ENCODE results near the gene ZNF688. TPM values are rescaled to one million over a fixed set of nuclear protein-coding genes. Genes with fewer than 3 reads are reported as not detected.
"Not testable (repeated sequence)": the region's sequence is repeated elsewhere in the genome, so short reads cannot be mapped to it uniquely, and the experiment has no call there.

The ZNF688 gene
- polyA plus RNA-seq, 2 donors = 8.4 to 16.3 TPM

GRCh38 chr16:30527635-30528178 lies 43.8 kb downstream of the ZNF688 start:
- H3K4me1 ChIP-seq (ENCODE audit: control insufficient read depth in 2 of 2, insufficient read depth in 2 of 2, low read length in 1 of 2) = peaks cover 4 to 11% of the 10 kb centered on the region in 2 donors
- peak overlapping the region; percentile 60 to 76 for H3K4me3 ChIP-seq (ENCODE audit: low read depth in 1 of 2, low read length in 2 of 2)

GRCh38 chr16:30526823-30527634 lies 44.5 kb downstream of the ZNF688 start:
- peak overlapping the region; percentile 96 to 98 for H3K27ac ChIP-seq (ENCODE audit: low read depth in 2 of 2, low read length in 1 of 2)
- peak overlapping the region; percentile 60 to 76 for H3K4me3 ChIP-seq (ENCODE audit: low read depth in 1 of 2, low read length in 2 of 2)
- H3K27me3 ChIP-seq (ENCODE audit: control insufficient read depth in 1 of 2, insufficient read depth in 2 of 2, low read length in 2 of 2) = no peaks in the 10 kb centered on the region
- no peaks in the 10 kb centered on the region for H3K9me3 ChIP-seq (ENCODE audit: control insufficient read depth in 2 of 2, insufficient read depth in 1 of 2, low read depth in 1 of 2, low read length in 1 of 2)
- H3K4me1 ChIP-seq (ENCODE audit: control insufficient read depth in 2 of 2, insufficient read depth in 2 of 2, low read length in 1 of 2) = peaks cover 4 to 12% of the 10 kb centered on the region in 2 donors
- peaks cover 4 to 11% of the 10 kb centered on the region in 2 donors for H3K36me3 ChIP-seq (ENCODE audit: control insufficient read depth in 2 of 2, insufficient read depth in 2 of 2, low read length in 1 of 2)
- WGBS, 2 donors = 0 to 1% methylated on average over 65 to 79 of the region's 79 CpGs

More at GRCh38 chr16:30527635-30528178, 43.8 kb downstream of the ZNF688 start:
- peak overlapping the region; percentile 96 to 98 for H3K27ac ChIP-seq (ENCODE audit: low read depth in 2 of 2, low read length in 1 of 2)
- H3K36me3 ChIP-seq (ENCODE audit: control insufficient read depth in 2 of 2, insufficient read depth in 2 of 2, low read length in 1 of 2) = peaks cover 9 to 18% of the 10 kb centered on the region in 2 donors
- WGBS, 2 donors = 11 to 14% methylated on average over 14 of the region's 14 CpGs
- H3K9me3 ChIP-seq (ENCODE audit: control insufficient read depth in 2 of 2, insufficient read depth in 1 of 2, low read depth in 1 of 2, low read length in 1 of 2) = no peaks in the 10 kb centered on the region
- no peaks in the 10 kb centered on the region for H3K27me3 ChIP-seq (ENCODE audit: control insufficient read depth in 1 of 2, insufficient read depth in 2 of 2, low read length in 2 of 2)

GRCh38 chr16:30526137-30526822 lies 45.2 kb downstream of the ZNF688 start, which contains the start of gene ZNF768:
TSS of gene ZNF768 (minus strand) at chr16:30526566. CDS start at chr16:30526413, 153 bp downstream.
- peak within 1 kb of the TSS; percentile 96 to 98 for H3K27ac ChIP-seq (ENCODE audit: low read depth in 2 of 2, low read length in 1 of 2)
- H3K27me3 ChIP-seq (ENCODE audit: control insufficient read depth in 1 of 2, insufficient read depth in 2 of 2, low read length in 2 of 2) = no peaks in the 10 kb centered on the region
- 1 to 2% methylated on average over 48 to 73 of the region's 73 CpGs for WGBS, 2 donors
- H3K9me3 ChIP-seq (ENCODE audit: control insufficient read depth in 2 of 2, insufficient read depth in 1 of 2, low read depth in 1 of 2, low read length in 1 of 2) = no peaks in the 10 kb centered on the region
- peaks cover 4 to 14% of the 10 kb centered on the region in 2 donors for H3K4me1 ChIP-seq (ENCODE audit: control insufficient read depth in 2 of 2, insufficient read depth in 2 of 2, low read length in 1 of 2)
- peak within 1 kb of the TSS; percentile 60 to 76 for H3K4me3 ChIP-seq (ENCODE audit: low read depth in 1 of 2, low read length in 2 of 2)
- peaks cover 4 to 10% of the 10 kb centered on the region in 2 donors for H3K36me3 ChIP-seq (ENCODE audit: control insufficient read depth in 2 of 2, insufficient read depth in 2 of 2, low read length in 1 of 2)

- WGBS, 2 donors = 50 to 53% methylated on average over 4 of the region's 4 CpGs
- peak overlapping the region; percentile 60 to 76 for H3K4me3 ChIP-seq (ENCODE audit: low read depth in 1 of 2, low read length in 2 of 2)
- no peaks in the 10 kb centered on the region for H3K9me3 ChIP-seq (ENCODE audit: control insufficient read depth in 2 of 2, insufficient read depth in 1 of 2, low read depth in 1 of 2, low read length in 1 of 2)
- H3K36me3 ChIP-seq (ENCODE audit: control insufficient read depth in 2 of 2, insufficient read depth in 2 of 2, low read length in 1 of 2) = peaks cover 4 to 8% of the 10 kb centered on the region in 2 donors
- peak overlapping the region; percentile 96 to 98 for H3K27ac ChIP-seq (ENCODE audit: low read depth in 2 of 2, low read length in 1 of 2)
- H3K4me1 ChIP-seq (ENCODE audit: control insufficient read depth in 2 of 2, insufficient read depth in 2 of 2, low read length in 1 of 2) = peaks cover 4 to 14% of the 10 kb centered on the region in 2 donors
- no peaks in the 10 kb centered on the region for H3K27me3 ChIP-seq (ENCODE audit: control insufficient read depth in 1 of 2, insufficient read depth in 2 of 2, low read length in 2 of 2)
These were observed 45.7 kb downstream of the ZNF688 start for GRCh38 chr16:30525844-30526136.

GRCh38 chr16:30524575-30525568 lies 46.6 kb downstream of the ZNF688 start:
- peaks cover 0 to 6% of the 10 kb centered on the region in 2 donors for H3K36me3 ChIP-seq (ENCODE audit: control insufficient read depth in 2 of 2, insufficient read depth in 2 of 2, low read length in 1 of 2)
- H3K9me3 ChIP-seq (ENCODE audit: control insufficient read depth in 2 of 2, insufficient read depth in 1 of 2, low read depth in 1 of 2, low read length in 1 of 2) = no peaks in the 10 kb centered on the region
- H3K27ac ChIP-seq (ENCODE audit: low read depth in 2 of 2, low read length in 1 of 2) = no peak overlapping the region
- 94 to 95% methylated on average over 59 to 60 of the region's 60 CpGs for WGBS, 2 donors
- H3K4me1 ChIP-seq (ENCODE audit: control insufficient read depth in 2 of 2, insufficient read depth in 2 of 2, low read length in 1 of 2) = peaks cover 4 to 14% of the 10 kb centered on the region in 2 donors
- H3K27me3 ChIP-seq (ENCODE audit: control insufficient read depth in 1 of 2, insufficient read depth in 2 of 2, low read length in 2 of 2) = no peaks in the 10 kb centered on the region
- H3K4me3 ChIP-seq (ENCODE audit: low read depth in 1 of 2, low read length in 2 of 2) = no peak overlapping the region

GRCh38 chr16:30523768-30524574 lies 47.5 kb downstream of the ZNF688 start:
- Histone ChIP-seq H3K27ac (ENCODE audit: low read depth in 2 of 2, low read length in 1 of 2) (no peak overlapping the region), H3K36me3 (ENCODE audit: control insufficient read depth in 2 of 2, insufficient read depth in 2 of 2, low read length in 1 of 2) (peaks cover 0 to 6% of the 10 kb centered on the region in 2 donors), H3K4me1 (ENCODE audit: control insufficient read depth in 2 of 2, insufficient read depth in 2 of 2, low read length in 1 of 2) (peaks cover under 1 to 11% of the 10 kb centered on the region in 2 donors), H3K27me3 (ENCODE audit: control insufficient read depth in 1 of 2, insufficient read depth in 2 of 2, low read length in 2 of 2) (no peaks in the 10 kb centered on the region), H3K4me3 (ENCODE audit: low read depth in 1 of 2, low read length in 2 of 2) (no peak overlapping the region), H3K9me3 (ENCODE audit: control insufficient read depth in 2 of 2, insufficient read depth in 1 of 2, low read depth in 1 of 2, low read length in 1 of 2) (no peaks in the 10 kb centered on the region)
- WGBS, 2 donors = 79% methylated on average over 26 of the region's 26 CpGs

GRCh38 chr16:30522702-30523463 lies 48.6 kb downstream of the ZNF688 start:
- H3K27ac ChIP-seq (ENCODE audit: low read depth in 2 of 2, low read length in 1 of 2); H3K4me3 ChIP-seq (ENCODE audit: low read depth in 1 of 2, low read length in 2 of 2); H3K27me3 ChIP-seq (ENCODE audit: control insufficient read depth in 1 of 2, insufficient read depth in 2 of 2, low read length in 2 of 2); H3K36me3 ChIP-seq (ENCODE audit: control insufficient read depth in 2 of 2, insufficient read depth in 2 of 2, low read length in 1 of 2); H3K9me3 ChIP-seq (ENCODE audit: control insufficient read depth in 2 of 2, insufficient read depth in 1 of 2, low read depth in 1 of 2, low read length in 1 of 2); H3K4me1 ChIP-seq (ENCODE audit: control insufficient read depth in 2 of 2, insufficient read depth in 2 of 2, low read length in 1 of 2): not testable (repeated sequence)
- WGBS, 2 donors = 88 to 89% methylated on average over 12 of the region's 12 CpGs

Measured in esophagus (tissue), 2 donors.